Measurements from ENCODE around the gene ARHGAP24.

ARHGAP24 gene

GRCh38 chr4:85474818-85475630 lies at the start of gene ARHGAP24:
TSS of gene ARHGAP24 (plus strand) at chr4:85475150.
- DNase-seq = peak; percentile 51

GRCh38 chr4:85426366-85426765 lies 48.6 kb upstream of the ARHGAP24 start:
- DNase-seq = no peak

- no peak for DNase-seq
These were observed 47.8 kb upstream of the ARHGAP24 start for GRCh38 chr4:85427123-85427522.

- DNase-seq = no peak
These were observed 44.7 kb upstream of the ARHGAP24 start for GRCh38 chr4:85430226-85430625.

GRCh38 chr4:85430697-85431096 lies 44.3 kb upstream of the ARHGAP24 start:
- DNase-seq = no peak

GRCh38 chr4:85431156-85431555 lies 43.8 kb upstream of the ARHGAP24 start:
- no peak for DNase-seq

- no peak for DNase-seq
These were observed 43.0 kb upstream of the ARHGAP24 start for GRCh38 chr4:85431881-85432485.

- no peak for DNase-seq
These were observed 29.8 kb upstream of the ARHGAP24 start for GRCh38 chr4:85445050-85445639.

GRCh38 chr4:85446141-85446861 lies 28.6 kb upstream of the ARHGAP24 start:
- no peak for DNase-seq

- no peak for DNase-seq
These were observed 25.8 kb upstream of the ARHGAP24 start for GRCh38 chr4:85448906-85449890.

- DNase-seq = no peak
These were observed 22.8 kb upstream of the ARHGAP24 start for GRCh38 chr4:85452058-85452731.

GRCh38 chr4:85455942-85456341 lies 19.0 kb upstream of the ARHGAP24 start:
- DNase-seq = no peak

GRCh38 chr4:85457752-85458467 lies 17.0 kb upstream of the ARHGAP24 start:
- DNase-seq = no peak

- DNase-seq = no peak
These were observed 15.2 kb upstream of the ARHGAP24 start for GRCh38 chr4:85459736-85460135.

- DNase-seq = no peak
These were observed 594 bp upstream of the ARHGAP24 start for GRCh38 chr4:85474356-85474755.

GRCh38 chr4:85475631-85476233 lies 782 bp downstream of the ARHGAP24 start:
- no peak for DNase-seq

GRCh38 chr4:85476381-85476780 lies 1.4 kb downstream of the ARHGAP24 start:
- DNase-seq = no peak

- no peak for DNase-seq
These were observed 2.6 kb downstream of the ARHGAP24 start for GRCh38 chr4:85477534-85477933.

GRCh38 chr4:85478576-85478975 lies 3.6 kb downstream of the ARHGAP24 start:
- DNase-seq = no peak

- no peak for DNase-seq
These were observed 7.2 kb downstream of the ARHGAP24 start for GRCh38 chr4:85482010-85482738.
